Glomerular endothelial cell (primary cell): ENCODE results near the gene KISS1R. TPM values are rescaled to one million over a fixed set of nuclear protein-coding genes. Genes with fewer than 3 reads are reported as not detected.

Experiments used
- DNase-seq: peaks from one replicate; pipeline ENCODE4 v3.0.0-alpha.2; 2011; ENCODE audit warnings: low read depth, low spot score; ENCODE audit errors: extremely low read depth
- total RNA-seq: library from RNA; depleted of rRNA; stranded (reverse); fragments of >200 nt; gene quantifications from 2 replicates; pipeline ENCODE4 v1.2.3, GENCODE V29; 2015

The KISS1R gene
- total RNA-seq, 1 donor from 2014 or later, result 0.12 TPM

GRCh38 chr19:899336-900042 lies 17.6 kb upstream of the KISS1R start:
- DNase-seq, result no peak

- DNase-seq, result no peak
Observed at GRCh38 chr19:900043-900301, 17.2 kb upstream of the KISS1R start.

- no peak for DNase-seq
Observed at GRCh38 chr19:900302-901111, 16.6 kb upstream of the KISS1R start.

- DNase-seq, result no peak
Observed at GRCh38 chr19:901216-902092, 15.7 kb upstream of the KISS1R start.

- no peak for DNase-seq
Observed at GRCh38 chr19:902093-902370, 15.1 kb upstream of the KISS1R start.

GRCh38 chr19:902446-903226 lies 14.5 kb upstream of the KISS1R start:
- no peak for DNase-seq

GRCh38 chr19:903266-903797 lies 13.8 kb upstream of the KISS1R start:
- no peak for DNase-seq

GRCh38 chr19:904545-904944 lies 12.6 kb upstream of the KISS1R start:
- DNase-seq, result no peak

GRCh38 chr19:906480-906879 lies 10.7 kb upstream of the KISS1R start:
- DNase-seq, result no peak

GRCh38 chr19:907183-907853 lies 9.8 kb upstream of the KISS1R start:
- no peak for DNase-seq

GRCh38 chr19:911197-912033 lies 5.7 kb upstream of the KISS1R start:
- DNase-seq, result no peak

GRCh38 chr19:912181-913079 lies 4.7 kb upstream of the KISS1R start:
- DNase-seq, result no peak

GRCh38 chr19:913080-913748 lies 3.9 kb upstream of the KISS1R start, which contains the start of gene R3HDM4:
Gene R3HDM4 (minus strand): TSS chr19:913219. CDS start chr19:913157, 62 bp downstream.
- no peak for DNase-seq

- DNase-seq, result no peak
Observed at GRCh38 chr19:916645-917322, 349 bp upstream of the KISS1R start.

GRCh38 chr19:918152-918437 lies 962 bp downstream of the KISS1R start:
- DNase-seq, result no peak

- no peak for DNase-seq
Observed at GRCh38 chr19:918481-919198, 1.5 kb downstream of the KISS1R start.
